Measurements from ENCODE around the gene STK32C. TPM values are rescaled to one million over a fixed set of nuclear protein-coding genes. Genes with fewer than 3 reads are reported as not detected.
A peak's percentile ranks its signal among the peaks of the same experiment; 100 is the strongest.

The STK32C gene
- total and polyA plus RNA-seq, 10 donors = 9.6 to 27.8 (median 15.7) TPM

DNA sequence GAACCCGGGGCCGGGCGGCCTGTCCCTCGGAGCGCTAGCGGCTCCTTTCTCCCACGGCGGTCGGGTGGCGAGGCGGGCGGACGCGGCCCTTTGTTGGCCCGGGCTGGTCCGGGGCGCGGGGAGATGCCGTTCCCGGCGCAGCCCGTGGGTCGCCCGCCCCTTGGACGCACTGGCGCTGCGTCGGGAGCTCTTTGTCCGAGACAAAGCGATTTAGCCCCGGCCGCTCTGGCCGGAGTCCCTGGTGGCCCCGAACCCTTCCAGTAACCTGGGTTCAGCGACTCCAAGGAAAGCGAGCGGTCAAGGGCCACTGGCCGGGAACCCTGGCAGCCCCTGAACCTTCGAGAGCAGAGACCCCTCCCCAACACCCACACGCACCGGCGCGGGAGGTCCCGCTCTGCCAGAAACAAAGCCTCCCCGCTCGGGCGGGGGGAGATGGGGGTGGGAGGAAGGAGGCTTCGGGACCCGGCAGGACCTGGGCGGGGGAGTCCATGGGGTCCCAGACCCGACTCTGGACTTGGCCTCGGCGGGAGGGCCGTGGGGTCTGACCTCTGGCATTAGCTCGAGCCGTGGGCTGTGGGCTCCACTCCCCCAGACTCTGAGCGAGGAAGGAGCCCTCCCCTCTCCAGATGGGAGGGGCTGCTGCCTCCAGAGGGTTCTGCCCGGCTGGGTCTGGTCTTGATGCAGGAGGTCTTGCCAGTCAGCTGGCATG lies 120.2 kb downstream of the STK32C start:
- Histone ChIP-seq H3K4me3 (peak overlapping the region in 7 of 8 donors; percentile 30 to 69 (median 43)), H3K9me3 (no peaks in the 10 kb centered on the region), H3K27me3 (replicated peaks in 1 of 7) (peaks cover 15 to 70% (median 55%) of the 10 kb centered on the region in 7 donors), H3K36me3 (no peaks in the 10 kb centered on the region), H3K4me1 (peaks cover 9 to 31% (median 27%) of the 10 kb centered on the region in 6 donors), H3K27ac (no peak overlapping the region)
- no peak for DNase-seq
- intact Hi-C loops (cut with DNase I; ENCODE audit: low total_unique reads) = no loop called here
- WGBS, 5 donors = 3 to 7% (median 5%) methylated on average over 13 to 58 of the region's 58 CpGs
- no peak for TF ChIP-seq POLR2AphosphoS5 (IDR thresholded peaks at IDR 0.05)
- TF ChIP-seq CTCF (IDR thresholded peaks at IDR 0.05 in 8 of 11, conservative IDR thresholded peaks at IDR 0.05 in 3 of 11) = no peak
- TF ChIP-seq POLR2A (IDR thresholded peaks at IDR 0.05) = no peak

- 3 to 6% (median 3%) methylated on average over 17 to 107 of the region's 109 CpGs for WGBS, 5 donors
- TF ChIP-seq POLR2AphosphoS5 (IDR thresholded peaks at IDR 0.05) (no peak), POLR2A (IDR thresholded peaks at IDR 0.05) (no peak), CTCF (IDR thresholded peaks at IDR 0.05 in 8 of 11, conservative IDR thresholded peaks at IDR 0.05 in 3 of 11) (no peak)
- Histone ChIP-seq H3K4me3 (peak within 1 kb of the TSS in 7 of 8 donors; percentile 30 to 69 (median 43)), H3K9me3 (no peaks in the 10 kb centered on the region), H3K27ac (no peak within 1 kb of the TSS), H3K36me3 (no peaks in the 10 kb centered on the region), H3K4me1 (peaks cover 9 to 31% (median 27%) of the 10 kb centered on the region in 6 donors), H3K27me3 (replicated peaks in 1 of 7) (peaks cover 15 to 78% (median 55%) of the 10 kb centered on the region in 7 donors)
- intact Hi-C loops (cut with DNase I; ENCODE audit: low total_unique reads) = no loop called here
- no peak for DNase-seq
Measured at GRCh38 chr10:132186488-132187429, 121.0 kb downstream of the STK32C start, which contains the start of gene DPYSL4. TSS of gene DPYSL4 (plus strand) at chr10:132186948. CDS start at chr10:132187064, 116 bp downstream.

DNA sequence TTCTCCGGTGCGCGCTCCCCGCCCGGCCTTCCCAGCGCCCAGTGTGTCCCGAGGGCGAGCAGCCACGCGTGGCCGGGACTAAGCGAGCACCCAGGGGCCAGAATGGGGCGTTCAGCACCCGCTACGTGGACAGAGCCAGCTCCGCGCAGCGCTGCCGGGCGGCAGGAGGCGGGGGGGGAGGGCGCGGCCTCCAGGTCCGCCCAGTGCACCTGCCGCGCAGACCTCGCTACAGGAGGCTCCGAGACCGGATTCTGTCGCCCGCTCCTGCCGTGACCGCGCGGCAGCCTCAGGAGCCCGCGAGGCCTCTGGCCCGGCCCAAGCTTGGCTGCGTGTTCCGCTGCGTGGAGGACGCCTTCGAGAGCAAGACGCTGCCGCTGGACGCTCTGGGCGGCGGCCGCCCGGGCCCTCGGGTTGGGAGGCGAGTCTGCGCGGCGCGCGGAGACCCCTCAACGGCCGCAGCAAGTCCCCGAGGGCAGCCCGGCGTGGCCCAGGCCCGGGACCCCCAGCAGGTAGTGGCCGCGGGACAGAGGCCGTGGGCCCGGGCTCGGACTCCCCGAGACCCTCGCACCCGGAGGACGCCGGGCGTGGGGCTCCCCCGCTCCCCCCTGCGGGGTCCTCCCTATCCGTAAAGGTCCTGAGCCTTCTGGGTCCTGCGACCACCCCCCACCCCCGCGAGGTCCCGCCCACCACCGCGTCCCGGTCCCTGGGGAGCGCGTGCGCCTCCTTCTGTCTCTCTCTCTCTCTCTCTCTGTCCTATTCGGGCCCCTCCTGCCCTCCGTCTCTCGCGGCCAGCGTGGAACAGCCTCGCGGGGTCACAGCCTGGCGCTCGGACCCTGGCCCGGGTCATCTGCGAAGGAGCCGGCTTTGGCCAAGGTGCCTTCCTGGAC lies 121.9 kb downstream of the STK32C start:
- intact Hi-C loops (cut with DNase I; ENCODE audit: low total_unique reads) = no loop called here
- H3K4me1 ChIP-seq = peaks cover 9 to 31% (median 27%) of the 10 kb centered on the region in 6 donors
- no peak overlapping the region for H3K27ac ChIP-seq
- H3K36me3 ChIP-seq = no peaks in the 10 kb centered on the region
- peaks cover 15 to 82% (median 55%) of the 10 kb centered on the region in 7 donors for H3K27me3 ChIP-seq (replicated peaks in 1 of 7)
- H3K4me3 ChIP-seq = peak overlapping the region in 7 of 8 donors; percentile 29 to 69 (median 43)
- 4 to 12% (median 7%) methylated on average over 25 to 99 of the region's 99 CpGs for WGBS, 5 donors
- no peaks in the 10 kb centered on the region for H3K9me3 ChIP-seq
- peak in 1 of 3 donors; percentile 35 for TF ChIP-seq POLR2AphosphoS5 (IDR thresholded peaks at IDR 0.05)
- TF ChIP-seq POLR2A (IDR thresholded peaks at IDR 0.05) = no peak
- no peak for DNase-seq

All from spleen (tissue), 11 donors.